ENCODE measurements around the gene ABCA4.

Gene ABCA4

DNA sequence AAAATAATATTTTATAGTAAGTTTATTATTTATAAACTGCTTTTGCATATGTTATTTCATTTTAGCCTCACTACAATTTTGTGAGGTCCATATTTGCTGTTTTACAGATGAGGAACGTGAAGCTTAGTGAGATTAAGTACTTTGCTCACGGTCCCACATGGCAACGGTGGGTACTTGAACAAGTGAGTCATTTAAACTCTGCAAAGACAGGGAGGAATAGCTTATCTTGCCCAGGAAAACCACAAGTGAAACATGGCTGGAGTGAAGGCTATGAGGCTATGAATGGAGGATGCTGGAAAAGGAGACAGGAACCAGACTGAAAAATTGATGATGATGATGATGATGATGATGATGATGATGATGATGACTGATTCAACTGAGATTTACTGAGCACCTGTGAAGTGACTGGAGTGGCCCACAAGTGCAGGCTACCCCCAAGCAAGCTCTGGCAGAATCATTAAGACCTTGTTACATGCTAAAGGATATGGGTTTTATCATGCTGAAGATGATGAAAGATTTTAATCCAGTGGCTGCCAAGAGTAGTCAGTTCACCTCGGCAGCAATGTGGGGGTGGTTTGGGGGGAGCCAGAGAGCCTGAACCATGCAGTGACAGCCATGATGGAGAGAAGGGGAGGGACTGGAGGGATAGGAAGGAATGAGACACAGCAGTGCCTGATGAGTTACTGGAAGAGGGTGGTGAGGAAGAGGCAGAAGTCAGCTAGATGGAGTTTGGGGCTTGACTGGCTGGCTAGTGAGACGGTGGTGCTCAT, 1.4 kb upstream of the ABCA4 start:
- DNase-seq: no peak

DNA sequence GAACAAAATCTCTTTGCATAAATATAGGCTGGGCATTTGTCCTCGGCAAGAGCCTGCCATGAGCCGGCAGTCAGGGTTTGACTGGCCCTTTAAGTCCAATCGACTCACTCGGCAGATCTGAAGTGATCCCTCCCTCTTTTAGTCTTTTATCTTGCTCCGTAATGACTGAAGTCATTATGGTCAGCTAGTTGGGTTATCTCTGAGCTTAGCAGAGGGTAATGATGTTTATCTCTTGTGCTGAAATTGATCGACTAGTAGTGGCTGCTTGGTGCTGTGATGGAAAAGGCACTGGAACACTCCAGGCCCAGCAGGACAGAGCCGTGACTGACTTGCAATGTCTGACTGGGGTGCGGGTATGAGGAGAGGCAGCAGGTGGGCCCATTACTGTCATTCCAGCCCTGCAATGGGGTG, 468 bp upstream of the ABCA4 start:
- DNase-seq: no peak

DNA sequence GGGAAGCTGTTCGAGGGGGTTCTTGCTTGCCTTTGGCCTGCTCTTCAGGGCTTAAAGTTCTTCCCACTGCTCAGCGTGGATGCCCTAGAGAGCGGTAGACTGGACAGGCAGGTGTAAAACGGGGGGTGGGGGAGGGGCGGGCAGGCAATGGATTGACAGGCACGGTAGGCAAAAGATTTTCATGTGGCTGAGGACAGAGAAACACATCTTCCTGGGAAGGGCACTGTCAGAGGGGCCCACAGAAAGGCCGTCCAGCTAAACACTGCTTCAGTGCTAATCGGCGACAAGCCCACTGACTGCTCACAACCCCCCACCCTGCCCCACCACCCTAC, 412 bp downstream of the ABCA4 start:
- no peak for DNase-seq

DNA sequence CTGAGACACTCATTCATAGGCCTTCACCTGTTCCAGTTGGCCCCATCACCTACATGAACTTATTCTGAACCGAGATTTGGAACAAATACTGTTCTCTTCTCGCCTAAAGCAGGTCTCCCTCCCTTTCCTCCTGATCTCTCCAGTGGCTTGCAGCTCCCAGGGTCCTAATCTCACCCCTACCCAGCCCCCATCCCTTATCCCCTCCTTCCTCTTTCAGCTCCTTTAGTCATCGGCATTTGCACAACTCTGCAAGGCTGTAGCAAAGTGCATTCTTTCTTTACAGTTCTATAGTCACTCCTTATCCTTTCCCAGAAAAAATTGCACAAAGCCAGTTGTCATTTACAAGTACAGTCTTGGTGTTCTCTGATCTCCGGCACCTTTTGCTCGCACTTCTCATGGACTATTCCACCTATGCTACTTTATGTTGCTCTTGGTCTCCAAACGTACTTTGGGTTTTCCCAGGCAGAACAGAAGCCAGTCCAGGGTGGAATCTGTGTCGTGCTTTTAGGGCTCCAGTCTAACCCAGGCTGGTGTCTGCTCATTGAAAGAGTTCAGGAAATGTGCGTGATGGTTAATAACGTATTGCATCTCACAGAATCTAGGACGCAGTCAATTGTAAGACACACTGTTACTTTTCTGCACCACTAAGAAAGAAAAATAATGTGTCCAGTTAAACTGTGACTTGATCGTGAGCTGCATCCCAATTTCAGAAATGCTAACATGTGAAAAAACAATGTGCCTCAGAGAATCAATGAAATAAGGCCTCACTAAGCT, 965 bp downstream of the ABCA4 start:
- DNase-seq: no peak

DNA sequence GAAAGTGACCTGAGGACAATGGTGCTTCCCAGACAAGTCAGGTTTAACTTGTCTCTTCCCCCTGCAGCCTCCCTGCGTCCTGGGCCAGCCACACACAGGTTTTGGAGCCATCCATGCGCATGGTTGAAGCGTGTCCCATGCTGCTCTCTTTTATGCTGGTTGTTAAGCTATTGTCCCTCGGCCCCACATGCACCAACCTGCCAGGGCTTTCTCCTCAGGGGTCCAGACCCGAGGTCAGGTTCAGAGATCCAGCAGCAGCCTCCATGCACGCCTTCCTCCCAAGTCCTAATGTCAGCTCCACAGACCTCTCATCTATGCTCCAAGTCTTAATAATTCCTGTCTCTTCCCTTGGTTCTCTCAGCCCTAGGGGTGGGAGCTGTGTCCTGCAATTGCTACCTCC, 1.6 kb downstream of the ABCA4 start:
- DNase-seq: no peak

DNA sequence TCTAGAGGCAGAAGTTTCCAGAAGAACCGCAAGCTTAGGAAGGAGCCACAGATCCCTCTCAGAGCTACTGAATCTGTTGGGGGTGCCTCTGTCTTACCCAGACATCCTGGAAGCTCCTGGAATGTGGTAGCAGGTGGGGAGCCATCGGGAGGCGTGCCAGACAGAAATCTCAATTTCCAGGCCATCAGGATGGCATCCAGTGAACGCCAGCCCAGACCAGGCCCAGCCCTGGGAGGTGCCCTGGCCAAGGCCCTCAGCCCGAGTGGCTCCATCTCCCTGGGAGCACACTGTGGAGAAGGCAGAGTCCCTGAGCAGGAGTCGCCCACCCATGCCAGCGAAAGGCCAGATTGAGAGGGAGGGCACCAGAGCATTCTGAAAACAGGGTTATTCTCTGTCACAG, 2.5 kb downstream of the ABCA4 start:
- no peak for DNase-seq

DNA sequence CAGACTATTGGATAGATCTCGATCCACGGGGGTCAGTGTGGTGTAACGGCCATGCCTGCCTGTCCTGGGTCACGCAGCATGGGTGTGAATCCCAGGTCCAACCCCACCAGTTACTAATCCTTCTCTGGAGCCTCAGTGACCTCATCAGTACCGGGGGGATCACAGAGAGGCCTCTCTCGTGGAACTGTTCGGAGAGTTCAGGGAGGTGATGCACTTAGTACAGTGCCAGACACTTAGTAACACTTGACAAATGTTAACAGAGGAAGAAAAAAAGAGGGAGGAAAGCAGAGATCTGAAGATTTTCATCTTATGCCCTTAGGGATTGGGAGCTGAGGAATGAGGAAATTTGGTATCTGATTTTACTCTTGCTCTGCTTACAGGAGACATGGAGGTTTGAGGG, 2.9 kb downstream of the ABCA4 start:
- DNase-seq: no peak

DNA sequence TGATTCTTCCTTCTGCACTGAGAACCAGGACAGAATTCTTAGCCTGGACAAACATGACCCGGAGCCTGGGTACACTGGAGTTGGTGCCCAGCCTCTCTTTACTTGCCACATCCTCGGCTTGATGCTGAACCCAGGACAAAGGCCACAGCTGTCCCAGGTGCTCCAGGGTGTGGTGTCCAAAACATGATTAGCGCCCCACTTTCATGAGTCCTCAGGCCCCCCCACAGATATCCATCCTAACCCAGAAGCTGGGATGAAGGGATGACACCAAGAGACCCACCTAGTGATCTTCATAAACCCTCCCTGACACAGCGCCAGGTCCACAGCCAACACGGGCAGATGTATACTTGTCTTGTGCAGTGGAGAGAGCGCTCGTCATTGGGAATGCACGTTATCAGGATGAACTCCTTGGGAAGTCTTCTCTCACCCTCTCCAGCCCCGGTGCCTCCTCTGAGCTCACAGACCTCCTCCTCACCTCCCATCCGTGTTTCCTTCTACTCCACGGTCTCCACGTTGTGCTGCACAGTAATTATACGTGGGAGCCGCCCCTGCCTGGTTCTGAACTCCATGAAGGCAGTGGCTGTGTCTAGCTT, 3.6 kb downstream of the ABCA4 start:
- DNase-seq: no peak

DNA sequence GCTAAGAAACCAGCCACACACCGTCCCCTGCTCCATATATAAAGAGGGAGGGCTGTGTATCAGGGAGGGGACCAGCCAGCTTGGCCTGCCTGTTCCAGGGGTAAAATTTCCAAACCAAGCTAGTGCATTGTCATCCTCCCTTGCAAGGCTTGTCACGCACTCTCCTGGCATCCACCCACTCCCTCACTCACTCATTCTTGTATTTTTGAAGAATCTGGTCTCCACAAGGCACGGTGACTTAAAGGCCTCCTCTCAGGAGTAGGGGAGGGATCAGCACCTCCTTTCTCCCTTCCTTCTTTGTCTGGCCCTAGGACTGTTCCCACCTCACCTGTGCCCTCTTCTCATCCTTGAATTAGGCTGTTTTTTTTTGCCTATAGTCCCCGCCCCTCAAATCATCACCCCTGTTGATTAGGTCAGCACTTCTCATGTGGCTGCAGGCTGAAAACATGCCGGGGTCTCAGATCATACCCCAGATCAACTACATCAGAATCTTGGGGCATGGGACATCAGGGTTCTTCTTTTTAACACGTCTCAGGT, 5.0 kb downstream of the ABCA4 start:
- no peak for DNase-seq

DNA sequence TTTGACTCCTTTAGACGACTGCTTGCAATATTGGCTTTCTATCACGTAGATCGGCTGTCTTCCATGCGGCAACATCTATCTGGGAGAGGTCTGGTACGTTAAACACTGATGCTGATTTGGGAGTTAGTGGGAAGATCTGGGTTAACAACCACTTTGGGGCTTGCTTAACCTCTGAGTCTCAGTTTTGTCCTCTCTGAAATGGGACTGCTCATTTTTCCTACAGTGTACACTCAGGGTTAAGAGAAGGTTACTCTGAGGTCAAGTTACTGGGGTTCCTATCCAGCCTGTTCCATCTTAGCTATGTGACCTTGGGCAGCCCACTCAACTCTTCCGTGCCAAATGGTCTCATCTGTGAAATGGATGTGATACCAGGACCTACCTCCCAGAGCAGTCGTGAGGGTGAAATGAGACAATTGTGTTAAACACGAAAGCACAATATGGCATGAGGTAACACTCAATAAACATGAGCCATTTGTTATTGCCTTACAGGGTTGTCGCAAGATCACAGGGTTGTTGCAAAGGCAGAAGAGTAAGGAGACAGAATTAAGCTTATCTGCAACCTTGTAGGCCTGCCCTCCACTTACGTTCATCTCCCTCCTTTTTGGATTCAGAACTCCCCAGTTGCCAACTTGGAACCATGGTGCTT, 5.6 kb downstream of the ABCA4 start:
- DNase-seq: no peak

DNA sequence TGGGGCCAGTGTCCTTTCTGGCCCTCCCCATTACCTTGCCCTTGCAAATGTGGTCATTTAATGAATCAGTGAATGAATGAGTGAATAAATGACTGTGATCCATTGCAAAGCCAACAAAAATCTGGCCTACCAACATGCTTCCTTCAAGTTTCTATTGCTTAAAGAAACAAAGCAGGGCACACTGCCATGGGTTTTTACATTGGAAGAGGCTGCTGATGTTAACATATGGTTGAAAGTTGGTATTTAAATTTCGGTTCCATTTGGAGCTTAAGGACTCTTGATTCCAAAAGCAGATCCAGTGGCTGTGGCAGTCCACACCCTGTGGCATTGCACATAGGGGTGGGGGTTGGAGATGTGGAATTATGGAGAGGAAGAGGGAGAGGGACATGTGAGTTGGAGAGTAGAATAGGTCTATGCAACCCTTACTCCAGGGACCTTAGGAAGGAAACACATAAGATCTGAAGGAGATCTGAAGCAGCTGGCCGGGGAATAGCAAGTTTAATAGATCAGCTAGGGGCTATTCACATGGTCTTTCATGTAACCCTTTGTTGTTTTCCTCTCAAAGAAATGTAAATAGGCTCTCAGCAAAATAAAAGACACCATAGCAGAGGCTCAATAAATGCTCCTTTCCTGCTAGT, 7.2 kb downstream of the ABCA4 start:
- no peak for DNase-seq

DNA sequence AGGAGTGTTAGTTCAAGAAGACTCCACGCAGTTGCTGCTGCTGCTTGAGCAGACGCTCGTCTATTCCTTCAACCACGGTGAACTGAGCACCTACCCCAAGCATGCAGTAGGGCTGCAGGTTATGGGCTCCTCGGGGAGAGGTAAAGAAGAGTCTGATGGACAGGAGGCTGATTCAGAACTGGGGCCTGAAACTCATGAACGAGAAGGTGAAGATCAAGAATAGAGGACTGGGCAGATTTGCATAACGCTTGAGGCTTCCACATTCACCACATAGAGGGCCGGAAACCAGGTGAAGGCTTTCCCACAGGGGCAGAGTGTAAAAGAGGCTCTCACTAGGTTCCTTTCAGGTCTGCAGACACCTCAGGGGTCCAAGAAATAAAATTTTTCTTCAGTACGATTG, 9.1 kb downstream of the ABCA4 start:
- no peak for DNase-seq

DNA sequence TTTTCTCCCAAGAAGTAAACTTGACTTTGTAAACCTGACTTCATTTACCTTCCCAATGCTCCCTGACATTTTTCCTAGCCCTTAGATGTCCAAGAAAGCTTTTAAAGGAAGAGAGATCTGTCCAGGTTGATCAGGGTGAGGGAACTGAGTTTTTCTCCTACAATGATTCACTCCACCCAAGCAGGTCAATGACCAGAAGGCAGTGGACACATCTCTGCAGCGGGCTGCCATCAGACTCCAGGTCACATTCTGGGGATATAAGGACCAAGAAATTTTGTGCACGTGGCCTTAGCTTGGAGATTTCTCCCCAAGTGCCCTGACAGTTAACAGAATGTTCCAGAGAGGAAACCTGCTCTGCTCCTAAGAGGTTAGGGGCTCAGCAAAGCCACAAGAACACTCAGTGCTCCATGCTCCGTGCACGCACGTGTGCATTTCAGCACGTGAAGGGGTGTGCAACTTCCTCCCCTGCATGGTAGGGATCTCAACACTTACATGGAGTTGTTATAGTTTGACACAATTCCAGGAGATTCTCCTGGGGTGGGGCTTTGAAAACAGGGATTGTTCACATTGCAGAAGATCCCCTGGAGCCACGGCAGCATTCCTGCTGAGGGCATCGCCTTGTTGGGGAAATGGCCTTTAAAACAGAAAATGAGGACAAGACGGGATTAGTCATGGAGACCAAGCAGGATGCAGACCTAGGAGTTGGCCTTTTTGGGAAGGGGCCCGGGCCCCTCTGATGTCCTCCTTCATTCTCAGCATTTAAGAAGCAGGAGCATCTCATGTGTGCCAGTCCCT, 9.8 kb downstream of the ABCA4 start:
- no peak for DNase-seq

DNA sequence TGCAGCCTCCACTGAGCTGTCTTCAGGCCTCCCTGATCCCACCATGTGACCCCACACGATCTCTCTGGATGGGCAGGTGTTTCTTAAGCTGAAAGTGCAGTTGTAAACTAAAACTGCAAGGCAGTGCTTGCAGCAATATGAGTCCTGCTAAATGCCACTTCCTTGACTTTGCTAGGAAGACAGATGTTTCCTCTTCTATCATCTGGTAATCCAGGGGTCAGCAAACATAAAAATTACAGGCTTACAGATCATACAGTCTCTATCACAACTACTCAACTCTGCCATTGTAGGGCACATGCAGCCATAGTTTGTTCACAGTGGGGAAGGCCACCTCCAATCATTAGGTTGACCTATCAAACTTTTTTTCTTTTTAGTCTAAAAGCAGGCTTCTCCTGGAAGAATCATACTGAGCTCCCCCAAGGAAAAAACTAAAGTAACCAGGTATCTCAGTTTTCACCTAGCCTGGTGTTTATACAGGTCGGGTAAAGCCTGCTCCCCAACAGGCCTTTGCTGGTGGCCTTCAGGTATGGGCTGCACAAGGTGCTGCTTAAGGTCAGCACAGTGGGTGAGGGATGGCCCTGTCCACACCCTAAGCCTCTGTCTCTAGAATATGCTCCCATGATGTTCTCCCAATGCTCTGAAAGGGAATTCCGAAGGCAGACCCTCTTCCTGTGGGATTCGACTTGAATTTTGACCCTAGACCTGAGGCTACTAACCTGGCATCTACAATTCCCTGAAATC, 10.8 kb downstream of the ABCA4 start:
- no peak for DNase-seq

DNA sequence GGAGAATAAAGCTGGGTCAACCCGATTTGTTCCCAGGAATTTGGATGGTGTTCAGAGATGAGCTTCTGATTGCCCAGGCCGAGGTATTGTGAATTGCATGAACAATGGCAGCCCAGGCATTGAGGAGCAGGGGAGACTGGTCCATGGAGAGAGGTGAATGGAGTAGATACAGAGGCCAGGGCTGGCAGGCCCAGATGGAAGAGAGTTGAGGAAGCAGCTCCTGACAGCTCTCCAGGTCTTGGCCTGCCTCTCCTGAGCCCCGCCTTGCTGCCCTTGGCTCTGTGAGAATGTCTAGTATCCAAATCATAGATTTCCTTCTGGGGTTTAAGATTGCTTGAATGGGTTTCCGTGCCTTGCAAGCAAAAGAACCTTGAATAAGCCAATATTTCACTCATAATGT, 11.5 kb downstream of the ABCA4 start:
- DNase-seq: no peak

DNA sequence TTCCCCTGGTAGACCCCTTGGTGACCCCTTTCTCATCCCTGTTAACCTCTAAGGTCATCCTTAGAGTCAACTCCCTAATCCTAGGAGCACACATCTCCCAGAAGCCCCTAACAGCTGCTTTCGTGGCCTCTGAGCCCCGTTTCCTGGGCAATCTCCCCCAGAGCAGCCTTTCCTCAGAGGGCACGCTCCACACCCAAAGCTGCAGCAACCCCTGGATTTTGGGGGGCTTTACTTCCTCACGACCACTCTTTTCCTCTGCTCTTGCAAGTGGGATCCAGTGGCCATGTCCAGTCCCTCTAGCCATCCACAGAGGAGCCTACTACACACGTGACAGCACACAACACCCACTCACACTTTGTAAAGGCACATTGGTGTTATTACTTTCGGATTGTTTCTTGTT, 13.8 kb downstream of the ABCA4 start:
- no peak for DNase-seq

DNA sequence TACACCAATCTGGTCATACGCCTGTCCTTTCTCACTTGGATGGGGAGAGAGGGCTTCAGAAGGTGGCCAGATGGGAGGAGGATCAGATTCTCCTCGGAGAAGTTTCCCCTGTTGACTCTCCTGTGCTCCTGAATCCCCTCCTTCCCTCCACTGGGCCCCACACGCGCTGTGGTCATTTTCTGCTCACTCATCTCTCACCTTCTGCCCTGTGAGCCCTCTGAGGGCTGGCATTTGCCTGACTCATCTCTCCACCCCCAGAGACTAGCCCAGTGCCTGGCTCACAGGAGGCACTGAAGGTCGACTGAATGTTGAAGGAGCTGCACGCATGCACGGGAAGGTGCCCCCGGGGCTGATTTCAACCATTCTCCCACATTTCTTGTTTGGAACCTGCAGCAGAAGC, 14.2 kb downstream of the ABCA4 start:
- no peak for DNase-seq

DNA sequence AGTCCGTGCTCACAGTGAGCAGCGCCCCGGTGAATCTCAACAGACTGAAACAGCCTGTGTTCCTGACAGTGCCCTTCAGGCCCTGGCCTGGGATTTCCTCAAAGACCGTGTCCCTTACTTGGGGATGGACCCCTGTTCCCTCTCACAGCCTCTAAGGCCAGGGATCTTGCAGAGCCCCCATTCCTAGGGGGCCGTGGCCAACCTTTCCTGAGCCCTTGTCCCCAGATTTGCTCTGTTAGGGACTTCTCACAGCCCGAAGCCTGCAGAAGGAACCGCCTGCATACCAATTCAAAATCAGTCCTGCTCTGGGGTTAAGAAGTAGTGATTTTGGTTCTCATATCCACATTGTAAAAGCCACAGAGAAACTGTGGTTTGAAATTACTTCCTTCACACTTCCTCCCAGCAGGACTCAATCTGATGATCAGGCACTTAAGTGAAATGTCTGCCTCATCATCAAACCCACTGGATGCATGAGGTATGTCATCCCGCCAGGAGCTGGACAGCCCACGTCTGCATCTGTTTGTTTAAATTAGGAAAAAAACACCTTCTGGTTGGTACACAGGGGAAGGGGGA, 14.9 kb downstream of the ABCA4 start:
- no peak for DNase-seq

DNA sequence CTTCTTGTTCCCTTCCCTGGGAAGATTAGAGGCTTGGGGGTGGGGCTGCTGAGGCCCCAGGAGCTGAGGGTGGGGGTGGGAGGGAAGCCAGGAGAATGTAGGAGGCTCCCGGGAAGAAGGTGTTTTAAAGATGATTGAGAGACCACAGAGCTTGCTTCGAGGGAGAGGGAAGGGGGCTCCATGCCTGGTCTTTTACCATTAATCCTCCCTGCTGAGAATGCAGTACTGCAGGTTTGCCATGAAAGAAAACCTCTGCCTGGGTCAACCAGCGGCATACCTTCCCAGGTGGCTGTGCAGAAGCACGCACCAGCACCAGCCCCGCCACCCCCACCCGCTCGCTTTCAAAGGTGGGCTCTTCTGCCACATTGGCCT, 15.4 kb downstream of the ABCA4 start:
- no peak for DNase-seq

DNA sequence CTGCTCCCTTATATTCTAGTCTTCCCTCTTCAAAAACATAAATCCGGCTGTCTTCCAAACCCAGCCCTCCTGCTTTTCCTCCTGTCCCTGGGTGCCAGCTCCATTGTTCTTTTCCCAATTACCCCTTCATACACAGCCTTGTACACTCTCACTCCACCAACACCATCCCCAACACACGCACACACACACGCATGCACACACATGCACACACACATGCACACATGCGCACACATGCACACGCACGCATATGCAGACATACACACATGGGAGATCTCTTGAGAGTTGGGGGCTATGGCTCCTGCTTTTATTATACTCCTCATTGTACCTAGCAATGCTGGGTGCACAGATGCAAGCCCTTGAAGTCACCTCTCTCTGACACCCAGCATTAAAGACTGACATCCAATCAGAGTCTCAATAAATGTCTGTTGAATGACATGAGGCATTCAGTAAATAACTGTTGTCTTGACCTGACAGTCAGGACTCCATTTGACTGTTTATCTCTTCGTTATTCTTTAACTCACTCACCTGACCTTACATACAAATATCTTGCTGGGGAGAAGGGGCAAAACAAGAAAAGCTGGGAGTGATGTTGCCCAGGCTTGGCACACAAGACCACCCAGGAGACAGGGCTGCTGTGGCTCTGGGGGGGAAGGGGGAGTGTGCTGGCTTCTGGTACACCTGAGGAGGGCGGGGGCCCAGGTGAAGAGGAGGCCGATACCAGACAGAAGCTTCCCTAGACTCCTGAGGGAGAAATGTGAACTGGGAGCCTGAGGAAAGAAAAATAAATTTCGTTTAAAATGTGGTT, 16.0 kb downstream of the ABCA4 start:
- no peak for DNase-seq

Data from NCI-H774 (cell line).